SIG-M5 (cell line): ENCODE results near the gene ARMCX2.
"Not testable (repeated sequence)": the region's sequence is repeated elsewhere in the genome, so short reads cannot be mapped to it uniquely, and the experiment has no call there.

Source experiments
- DNase-seq: peaks from one replicate; lab custom pipeline; 2025; lab: John Stamatoyannopoulos, UW

ARMCX2 gene

DNA sequence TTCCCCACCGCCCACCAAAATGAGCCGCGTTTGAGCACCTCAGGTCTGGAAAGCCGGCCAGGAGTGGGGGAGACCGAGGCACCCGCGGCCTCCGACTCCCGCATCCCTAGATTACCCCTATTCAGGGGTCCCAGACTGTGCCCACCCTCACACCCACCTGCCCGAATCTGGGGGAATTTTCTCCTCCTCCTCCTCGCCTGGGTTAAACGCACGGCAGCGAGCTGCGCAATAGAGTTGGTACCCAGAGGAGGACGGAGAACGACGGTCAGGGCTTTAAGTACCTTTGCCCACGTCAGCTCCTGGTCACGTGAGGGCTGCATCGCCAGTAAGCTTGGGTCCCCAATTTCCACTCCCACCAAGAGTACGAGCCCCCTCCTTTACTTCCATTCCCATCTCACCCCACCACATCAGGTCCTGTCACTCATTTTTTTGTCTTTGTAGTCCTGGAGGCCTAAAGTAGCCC, at the start of gene ARMCX2:
Gene ARMCX2, minus strand, starts transcription at position 250 of the 463 bp plus-strand sequence. CDS start 2,262 bp downstream, outside the sequence.
- no peak for DNase-seq

DNA sequence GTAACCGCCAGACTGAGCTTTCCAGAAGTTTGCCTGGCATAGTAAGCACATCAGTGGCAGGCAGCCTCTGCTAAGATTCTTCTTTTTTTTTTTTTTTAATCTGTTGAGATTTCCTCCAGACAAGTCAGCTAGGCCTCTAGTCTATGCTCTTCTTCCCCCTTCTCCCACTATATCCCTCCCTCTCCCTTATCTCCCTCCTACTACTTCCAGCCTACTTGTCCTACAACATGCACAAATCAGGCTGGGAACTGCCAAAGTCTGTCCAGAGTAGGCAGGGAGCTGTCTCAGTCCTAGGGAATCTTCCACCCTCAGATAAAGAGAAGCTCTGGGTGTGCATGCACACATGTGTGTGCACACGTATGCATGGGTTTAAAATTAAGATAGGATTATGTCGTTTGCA, 49.7 kb upstream of the ARMCX2 start:
- no peak for DNase-seq

DNA sequence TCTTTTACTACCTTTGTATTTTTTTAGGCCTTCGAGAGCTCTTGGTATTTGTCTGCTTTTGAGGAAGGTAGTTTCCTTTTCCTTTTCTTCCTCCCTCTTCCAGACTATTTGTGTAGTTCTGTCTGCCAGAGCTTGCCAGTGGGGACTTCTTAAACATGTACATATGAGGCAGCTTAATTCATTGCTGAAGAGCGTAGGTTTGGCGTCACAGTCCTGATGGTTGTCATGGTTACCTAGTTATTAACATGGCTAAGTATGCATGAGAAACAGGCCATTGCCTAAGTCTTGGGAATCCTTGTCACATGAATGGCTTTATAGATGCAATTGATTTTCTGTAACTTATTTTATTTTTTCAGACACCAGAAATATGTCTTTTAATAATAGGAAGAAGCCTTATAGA, 48.5 kb upstream of the ARMCX2 start:
- no peak for DNase-seq

GRCh38 chrX:101693476-101693875, 33.8 kb upstream of the ARMCX2 start:
- DNase-seq, result no peak

- DNase-seq, result no peak
Observed at GRCh38 chrX:101691835-101692234, 32.2 kb upstream of the ARMCX2 start.

- no peak for DNase-seq
Observed at GRCh38 chrX:101686574-101686973, 26.9 kb upstream of the ARMCX2 start.

DNA sequence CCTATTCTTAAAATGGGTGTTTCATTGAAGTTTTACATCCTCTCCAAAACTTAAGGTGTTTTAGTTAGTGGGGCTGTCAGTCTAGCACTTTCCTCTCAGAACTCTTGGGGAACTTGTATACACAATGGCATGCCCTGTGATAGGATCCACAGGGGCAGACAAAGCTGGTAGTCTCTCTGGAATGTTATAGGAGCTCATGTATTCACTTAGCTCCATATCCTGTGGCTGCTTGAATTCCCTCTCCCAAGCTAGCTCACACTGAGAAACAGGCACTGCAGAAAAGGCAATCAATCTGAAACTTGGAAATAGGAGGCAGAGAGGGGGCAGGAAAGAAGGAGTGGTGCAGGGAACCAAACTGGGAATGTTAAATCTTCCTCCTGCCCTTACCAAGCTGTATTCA, 26.3 kb upstream of the ARMCX2 start:
- DNase-seq, result no peak

DNA sequence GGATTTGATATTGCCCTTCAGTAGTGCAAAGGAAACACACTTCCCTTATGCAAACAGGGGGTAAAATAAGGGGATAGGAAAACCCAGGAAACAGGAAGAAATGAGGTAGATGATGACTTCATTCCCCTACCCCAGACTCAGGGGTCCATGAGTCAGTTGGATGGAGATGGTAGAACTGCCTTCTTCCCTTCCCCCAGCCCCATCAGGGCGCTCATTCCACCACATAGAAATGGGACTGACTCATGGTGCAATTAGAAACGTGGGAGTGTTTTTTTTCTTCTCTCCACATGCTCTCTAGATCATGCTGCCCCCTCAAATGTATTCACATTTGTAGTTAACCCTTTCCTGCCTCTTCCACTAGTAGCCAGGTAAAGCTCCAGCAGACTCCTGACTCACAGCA, 23.1 kb upstream of the ARMCX2 start:
- DNase-seq, result no peak

DNA sequence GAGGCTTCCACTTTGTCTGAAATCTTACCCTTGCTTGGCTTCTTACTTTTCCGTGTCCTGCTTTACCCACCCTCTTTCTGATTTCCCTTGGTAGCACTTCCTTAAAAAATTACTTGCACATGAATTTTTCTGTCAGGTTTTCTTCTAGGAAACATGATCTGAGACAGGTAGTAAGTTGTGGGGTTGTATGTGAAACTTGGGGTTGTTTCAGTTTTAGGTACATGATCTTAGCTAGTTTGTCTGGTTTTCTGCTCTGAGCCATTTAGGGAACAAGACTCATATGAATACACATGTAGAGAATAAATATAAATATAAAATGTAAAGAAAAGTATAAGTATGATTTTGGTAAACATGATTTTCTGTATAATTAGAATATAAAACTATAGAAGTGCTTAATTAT, 17.4 kb upstream of the ARMCX2 start:
- no peak for DNase-seq

- no peak for DNase-seq
Observed at GRCh38 chrX:101676571-101676970, 16.9 kb upstream of the ARMCX2 start.

GRCh38 chrX:101668143-101668542, 8.5 kb upstream of the ARMCX2 start:
- no peak for DNase-seq

- DNase-seq, result no peak
Observed at GRCh38 chrX:101658661-101659491, 774 bp downstream of the ARMCX2 start.

DNA sequence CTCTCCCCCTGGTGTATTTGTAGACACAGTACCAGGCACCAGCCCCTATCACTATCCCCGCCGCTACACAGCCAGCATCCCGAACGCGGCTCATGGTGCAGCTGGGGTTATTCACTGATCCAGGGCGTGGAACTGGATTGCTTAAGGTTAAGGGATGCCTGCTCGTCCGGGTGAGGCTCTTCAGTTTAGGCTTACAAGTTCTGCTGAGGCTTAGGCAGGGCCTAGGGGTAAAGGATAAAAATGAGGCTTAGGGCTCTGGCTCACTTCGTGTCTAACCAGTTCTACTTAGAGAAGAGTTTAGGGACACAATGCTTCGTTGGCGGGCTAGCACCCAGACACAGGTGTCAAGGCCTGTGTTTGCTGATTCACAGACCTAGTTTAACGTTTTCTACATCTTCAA, 2.2 kb downstream of the ARMCX2 start:
- DNase-seq, result no peak

DNA sequence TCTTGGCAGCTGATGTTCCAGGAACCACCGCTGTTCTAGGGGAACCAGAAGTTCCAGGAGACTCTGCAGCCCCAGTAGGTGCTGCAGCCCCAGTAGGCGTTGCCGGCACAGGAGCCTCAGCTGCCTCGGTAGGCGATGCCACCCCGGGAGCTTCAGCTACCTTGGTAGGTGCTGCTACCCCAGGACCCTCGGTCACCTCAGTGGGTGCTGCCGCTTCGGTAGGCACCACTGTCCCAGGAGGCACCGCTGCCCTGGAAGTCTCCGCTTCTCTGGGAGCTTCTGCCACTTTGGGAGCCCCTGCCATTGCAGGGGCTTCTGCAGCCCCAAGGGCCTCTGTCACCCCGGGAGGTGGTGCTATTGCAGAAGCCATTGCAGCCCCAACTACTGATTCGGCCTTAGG, 2.8 kb downstream of the ARMCX2 start:
- DNase-seq, result no peak

DNA sequence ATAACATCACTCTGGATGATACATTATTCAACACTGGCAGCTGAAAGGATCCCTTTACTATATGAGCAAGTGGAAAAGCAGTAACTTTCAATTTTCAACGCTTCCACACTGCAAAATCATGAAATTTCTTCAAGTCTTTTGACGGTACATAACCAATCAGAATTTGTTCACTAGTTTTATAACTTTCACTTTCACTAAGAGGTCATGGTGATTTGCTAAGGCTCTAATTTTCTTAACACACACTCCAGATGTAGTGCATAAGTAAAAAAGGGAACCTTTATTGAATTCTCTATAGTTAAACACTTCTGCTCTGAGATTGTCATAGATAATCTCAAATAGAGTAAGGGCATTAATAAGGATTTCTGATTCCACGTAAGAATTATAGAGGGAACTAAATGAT, 4.1 kb downstream of the ARMCX2 start:
- DNase-seq, result no peak

DNA sequence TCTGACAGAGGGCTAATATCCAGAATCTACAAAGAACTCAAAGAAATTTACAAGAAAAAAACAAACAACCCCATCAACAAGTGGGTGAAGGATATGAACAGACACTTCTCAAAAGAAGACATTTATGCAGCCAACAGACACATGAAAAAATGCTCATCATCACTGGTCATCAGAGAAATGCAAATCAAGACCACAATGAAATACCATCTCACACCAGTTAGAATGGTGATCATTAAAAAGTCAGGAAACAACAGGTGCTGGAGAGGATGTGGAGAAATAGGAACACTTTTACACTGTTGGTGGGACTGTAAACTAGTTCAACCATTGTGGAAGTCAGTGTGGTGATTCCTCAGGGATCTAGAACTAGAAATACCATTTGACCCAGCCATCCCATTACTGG, 11.9 kb downstream of the ARMCX2 start:
- not testable (repeated sequence) for DNase-seq

GRCh38 chrX:101642093-101642492, 17.6 kb downstream of the ARMCX2 start:
- DNase-seq, result no peak

DNA sequence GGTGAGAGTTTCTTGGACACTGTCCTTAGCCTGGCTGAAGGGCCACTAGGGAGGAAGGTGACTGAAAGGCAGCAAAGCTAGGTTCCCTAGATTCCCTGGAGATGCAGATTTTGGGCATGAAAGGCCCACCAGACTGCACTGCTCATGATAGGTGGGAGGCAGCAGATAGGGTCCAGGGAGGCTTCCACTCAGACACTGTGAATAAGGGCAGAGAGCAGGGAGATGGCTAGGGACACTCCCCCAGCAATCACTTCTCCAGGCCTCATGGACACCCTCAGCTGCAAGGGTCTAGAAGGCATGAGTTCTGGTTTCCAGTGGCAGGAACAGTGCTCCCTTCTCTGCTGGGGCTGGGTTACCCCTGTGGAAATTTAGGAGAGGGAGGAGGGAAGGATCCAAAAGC, 20.1 kb downstream of the ARMCX2 start:
- DNase-seq, result no peak

DNA sequence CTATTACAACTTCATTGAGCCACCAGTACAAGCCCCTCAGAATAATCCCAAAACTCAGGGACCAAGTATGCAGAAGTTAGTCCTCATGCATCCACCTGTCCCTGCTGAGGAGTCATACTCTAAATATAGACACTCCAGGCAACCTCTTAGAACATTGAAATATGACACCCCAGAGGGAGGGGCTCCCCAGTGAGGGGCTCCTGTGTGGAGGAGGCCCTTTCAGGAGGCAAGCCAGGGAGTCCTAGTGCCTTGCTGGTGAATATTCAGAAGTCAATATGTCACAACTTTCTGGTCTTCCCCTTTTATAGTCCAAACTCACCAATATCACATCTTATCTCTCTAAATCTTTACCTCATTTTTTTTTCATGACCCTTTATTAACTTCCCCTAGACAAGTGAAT, 40.3 kb downstream of the ARMCX2 start:
- DNase-seq, result no peak

- DNase-seq, result peak; percentile 36
Observed at GRCh38 chrX:101617211-101618191, 42.1 kb downstream of the ARMCX2 start, which contains the start of gene ARMCX6. Gene ARMCX6 (minus strand): TSS chrX:101618000. CDS start chrX:101616620, 1,380 bp downstream.

- no peak for DNase-seq
Observed at GRCh38 chrX:101605728-101606127, 53.9 kb downstream of the ARMCX2 start.
